Panc1 (cell line): ENCODE results near the gene RBMXL3. TPM values are rescaled to one million over a fixed set of nuclear protein-coding genes. Genes with fewer than 3 reads are reported as not detected.

Experiments
- ATAC-seq: fragments of 200-7000 bp; cut with Tn5 transposase; 2 replicates; pipeline ENCODE4 v1.9.1; 2020; ENCODE audit warnings: mild to moderate bottlenecking, moderate library complexity
- BruUV-seq: library from RNA; stranded (reverse); fragments of 400-500 nt; replicated peaks from 2 replicates; lab custom pipeline; 2021; lab: Mats Ljungman, UMichigan
- CTCF ChIA-PET: fragments of 300-600 bp; sonication (Branson Sonifier 250); formaldehyde crosslinking; loops from one replicate; lab custom pipeline; 2022; ENCODE audit warnings: antibody characterized with exemption; lab: Charles Lee
- POLR2A ChIA-PET: fragments of 300-600 bp; sonication (Branson Sonifier 250); formaldehyde crosslinking; loops from one replicate; lab custom pipeline; 2022; ENCODE audit warnings: antibody characterized with exemption; lab: Charles Lee
- DNase-seq: peaks from one replicate; pipeline ENCODE4 v3.0.0-alpha.2; 2010; ENCODE audit warnings: low read depth, low spot score
- H3K27ac ChIP-seq: 2 replicates; pipeline ENCODE4 v1.5.1; 2011; ENCODE audit warnings: mild to moderate bottlenecking, low read length, inconsistent platforms
- H3K27me3 ChIP-seq: fragments of 200-500 bp; sonication (Bioruptor generic); 2 replicates; pipeline ENCODE4 v1.6.0; 2014; ENCODE audit warnings: low read length, inconsistent platforms; ENCODE audit not compliant: control insufficient read depth, insufficient read depth
- H3K36me3 ChIP-seq: fragments of 200-500 bp; sonication (Bioruptor generic); 2 replicates; pipeline ENCODE4 v1.5.1; 2014; ENCODE audit warnings: inconsistent platforms, mild to moderate bottlenecking, low read length, moderate library complexity; ENCODE audit not compliant: control insufficient read depth, insufficient read depth
- H3K4me1 ChIP-seq: 2 replicates; pipeline ENCODE4 v1.5.1; 2011; ENCODE audit warnings: inconsistent platforms, mild to moderate bottlenecking, low read length, moderate library complexity; ENCODE audit not compliant: control insufficient read depth, insufficient read depth
- H3K4me3 ChIP-seq, 2 experiments: 2 replicates each; pipeline ENCODE4 v1.5.1; 2011 to 2012; ENCODE audit warnings: low read depth in 2 of 2, low read length in 2 of 2, mild to moderate bottlenecking in 2 of 2, inconsistent platforms in 1 of 2, moderate library complexity in 1 of 2
- H3K9me3 ChIP-seq: fragments of 200-500 bp; sonication (Bioruptor generic); 2 replicates; pipeline ENCODE4 v1.5.1; 2014; ENCODE audit warnings: low read depth, mild to moderate bottlenecking, inconsistent platforms, low read length, moderate library complexity; ENCODE audit not compliant: control insufficient read depth, insufficient read depth
- CTCF ChIP-seq: fragments of 450-650 bp; IDR thresholded peaks from 2 replicates; pipeline ENCODE4 v1.5.1; 2017; ENCODE audit warnings: mild to moderate bottlenecking
- POLR2AphosphoS5 ChIP-seq: IDR thresholded peaks from 2 replicates; pipeline ENCODE4 v1.6.1; 2012; ENCODE audit warnings: mild to moderate bottlenecking, low read depth, low read length, moderate library complexity
- REST ChIP-seq, 2 experiments: IDR thresholded peaks; 2 replicates each; pipeline ENCODE4 v1.6.1; 2011 to 2012; ENCODE audit warnings: low read depth in 2 of 2, control low read depth in 1 of 2, low read length in 1 of 2, mild to moderate bottlenecking in 1 of 2, moderate library complexity in 1 of 2; ENCODE audit not compliant: insufficient read depth in 1 of 2
- SIN3A ChIP-seq: IDR thresholded peaks from 2 replicates; pipeline ENCODE4 v1.6.1; 2012; ENCODE audit warnings: low read depth, mild to moderate bottlenecking, low read length, moderate library complexity, borderline replicate concordance; ENCODE audit not compliant: insufficient read depth
- in situ Hi-C: cut with HindIII; loops from 2 replicates; pipeline ENCODE4 v1.10.0; 2016; ENCODE audit warnings: low sequenced_read_pairs, low pct_unique_long_range_greater_than_20kb
- intact Hi-C: fragments of 100-400 bp; cut with micrococcal nuclease; formaldehyde crosslinking; loops from one replicate; pipeline ENCODE4 v1.10.0; 2022; ENCODE audit not compliant: unreplicated experiment
- total RNA-seq: library from RNA; stranded (reverse); gene quantifications from one replicate; pipeline ENCODE4 v1.2.1, GENCODE V29; 2021; ENCODE audit not compliant: unreplicated experiment

The RBMXL3 gene
- total RNA-seq, 1 experiment from 2014 or later, result not detected

- H3K27me3 ChIP-seq, result peaks cover 30% of the 10 kb centered on the region
- ChIA-PET CTCF (no interaction called here), POLR2A (no interaction called here)
- DNase-seq, result no peak
- no peaks in the 10 kb centered on the region for H3K4me1 ChIP-seq
- no TSS peak for BruUV-seq
- intact Hi-C loops (no loop called here), in situ Hi-C loops (no loop called here)
- no peak for ATAC-seq
- TF ChIP-seq POLR2AphosphoS5 (no peak), SIN3A (no peak), CTCF (no peak), REST (IDR thresholded peaks at IDR 0.05; ENCODE audit: insufficient read depth in 1 of 2, low read depth in 2 of 2, low read length in 1 of 2) (no peak)
- no peaks in the 10 kb centered on the region for H3K9me3 ChIP-seq
- no peak overlapping the region for H3K4me3 ChIP-seq
- H3K36me3 ChIP-seq, result no peaks in the 10 kb centered on the region
- H3K27ac ChIP-seq, result no peak overlapping the region
Measured at GRCh38 chrX:115237056-115237455, 47.8 kb downstream of the RBMXL3 start.

Other genes starting within 250 kb of the RBMXL3 start
- not detected for gene IL13RA2, start 171.8 kb upstream of the RBMXL3 start, total RNA-seq
- 0.13 TPM for gene LRCH2, start 44.7 kb downstream of the RBMXL3 start, total RNA-seq
- not detected for gene LUZP4, start 100.3 kb downstream of the RBMXL3 start, total RNA-seq